A204.1 (cell line): ENCODE data around the gene KANSL1L.
A peak's percentile ranks its signal among the peaks of the same experiment; 100 is the strongest.

Experiments used
- FAIRE-seq: peaks from 2 replicates; lab custom pipeline; 2012; peaks lifted over from hg19 to GRCh38; lab: Jason Lieb, UNC

Gene KANSL1L

DNA sequence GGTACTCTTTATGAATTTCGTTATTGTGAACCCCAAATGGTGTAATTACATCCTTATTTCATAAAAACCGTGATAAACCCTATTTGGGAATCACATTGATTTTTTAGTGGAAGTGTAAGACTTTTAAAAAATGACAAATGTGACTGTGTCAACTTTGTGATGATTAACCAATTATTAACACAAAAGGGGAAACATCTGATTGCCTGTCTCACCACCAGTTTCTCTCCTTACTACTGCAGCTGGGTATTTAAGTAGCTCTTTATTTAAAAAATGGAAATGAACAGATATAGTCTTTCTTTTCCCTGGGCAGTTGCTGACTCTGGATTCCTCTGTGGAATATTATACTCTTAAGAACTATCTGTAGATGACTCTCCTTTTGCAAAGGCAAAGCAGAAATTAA, 180.4 kb downstream of the KANSL1L start:
- no peak for FAIRE-seq

DNA sequence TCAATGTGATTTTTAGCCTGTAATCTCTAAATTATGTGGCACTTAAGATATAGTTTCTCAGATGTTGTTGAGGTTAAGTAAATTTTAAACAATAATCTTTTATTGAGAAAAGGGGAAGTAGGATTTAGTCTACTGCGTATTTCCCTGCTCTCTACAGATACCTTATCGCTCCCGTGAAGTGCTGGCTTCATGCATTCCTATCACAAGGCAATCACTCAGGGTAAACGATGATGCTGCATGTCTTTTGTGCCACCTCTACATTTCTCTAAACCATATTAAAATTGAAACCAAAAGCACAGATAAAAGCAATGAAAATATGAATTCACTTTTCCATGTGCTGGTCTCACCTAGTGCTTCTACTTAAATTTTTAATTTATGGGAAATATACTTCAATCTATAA, 183.2 kb downstream of the KANSL1L start:
- FAIRE-seq = no peak

DNA sequence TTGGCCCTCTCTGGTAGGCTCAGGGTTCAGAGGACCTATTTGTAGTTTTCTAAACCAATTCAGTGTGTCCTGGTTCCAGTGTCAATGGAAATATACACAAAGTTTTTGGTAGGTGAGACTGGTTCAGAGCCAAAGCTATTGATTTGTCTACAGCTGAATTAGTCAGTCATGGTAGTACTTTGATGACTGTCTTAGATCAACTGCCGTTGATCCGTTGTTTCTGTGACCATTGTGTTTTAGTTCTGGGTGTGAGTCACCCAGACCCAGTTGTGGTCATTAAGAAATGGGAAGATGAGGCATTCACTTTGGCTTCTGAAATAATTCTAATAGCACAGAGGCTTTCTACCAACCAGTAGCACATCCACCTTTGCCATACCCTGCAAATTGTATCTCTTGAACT, 184.8 kb downstream of the KANSL1L start:
- no peak for FAIRE-seq

DNA sequence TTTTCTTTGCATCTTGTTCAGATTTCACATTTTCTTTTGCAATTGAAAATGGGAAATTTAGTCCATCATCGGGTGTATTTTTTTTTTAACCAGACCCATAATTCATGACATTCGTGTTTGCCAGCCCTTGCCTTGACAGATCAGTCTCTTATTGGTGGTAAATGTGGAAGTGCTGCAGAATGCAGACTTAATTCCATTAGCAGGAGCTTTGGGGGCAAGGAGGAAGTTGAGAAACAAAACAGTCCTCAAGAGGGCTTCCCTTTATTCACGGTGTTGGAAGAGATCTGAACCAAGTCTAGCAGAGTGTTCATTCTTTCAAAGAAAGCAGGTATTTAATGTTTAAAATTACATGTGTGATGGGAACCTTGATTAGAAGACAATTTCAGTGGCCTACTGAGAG, 185.3 kb downstream of the KANSL1L start:
- FAIRE-seq = no peak

DNA sequence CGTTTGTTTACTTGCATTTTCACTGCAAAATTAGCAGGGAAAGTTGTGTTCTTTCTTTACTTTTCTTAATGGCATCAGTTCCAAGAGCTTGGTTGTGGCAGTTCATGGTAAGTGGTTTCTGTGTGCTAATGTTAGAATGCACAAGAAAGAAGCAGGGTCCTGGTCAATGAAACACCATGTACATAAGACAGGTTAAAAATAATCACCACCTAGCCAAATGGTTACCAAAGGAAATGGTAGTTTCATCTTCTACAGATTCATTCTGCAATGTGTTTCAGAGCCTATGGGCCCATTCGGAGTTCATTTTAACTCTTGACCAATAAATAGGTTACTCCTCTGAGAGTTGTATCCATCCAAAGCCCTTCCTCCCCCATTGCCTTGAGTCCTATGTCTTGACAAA, 186.9 kb downstream of the KANSL1L start:
- no peak for FAIRE-seq

DNA sequence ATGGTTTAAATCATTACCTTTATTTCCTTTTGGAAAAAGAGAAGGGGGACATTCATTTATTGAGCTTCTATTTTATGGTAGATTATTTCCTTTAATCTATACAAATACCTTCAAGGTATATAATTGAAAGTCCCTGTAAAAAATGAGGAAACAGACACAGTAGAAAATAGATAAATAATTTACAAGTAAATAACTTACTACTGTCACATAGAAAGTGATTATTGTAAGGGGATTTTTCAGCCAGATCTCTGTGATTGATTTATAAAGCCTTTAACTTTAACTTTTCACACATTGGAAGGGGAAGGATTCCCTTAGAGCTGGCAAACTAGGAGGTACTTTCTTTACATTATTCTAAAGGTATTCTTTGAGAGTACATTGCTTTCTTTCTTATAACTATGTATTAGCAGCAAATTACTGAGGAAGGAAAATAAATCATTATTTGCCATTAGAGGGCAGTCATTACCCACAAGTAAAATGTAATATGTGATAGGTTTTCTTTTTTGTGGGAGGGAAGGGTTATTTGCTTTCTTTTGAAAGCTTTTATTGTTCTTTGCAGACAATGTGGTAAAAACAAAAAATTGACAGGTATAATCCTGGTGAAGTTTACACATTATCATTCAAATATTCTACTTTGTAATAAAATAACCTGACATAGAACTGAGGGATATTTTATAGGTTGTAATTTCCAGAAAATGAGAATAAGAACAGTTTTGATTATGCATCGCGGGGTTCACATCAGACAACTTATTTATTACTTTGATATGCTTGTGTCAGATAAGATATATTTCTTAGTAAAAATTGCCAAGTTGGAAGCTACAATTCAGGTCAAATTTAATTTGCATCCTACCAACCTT, 193.6 kb downstream of the KANSL1L start:
- peak; percentile 97 for FAIRE-seq

DNA sequence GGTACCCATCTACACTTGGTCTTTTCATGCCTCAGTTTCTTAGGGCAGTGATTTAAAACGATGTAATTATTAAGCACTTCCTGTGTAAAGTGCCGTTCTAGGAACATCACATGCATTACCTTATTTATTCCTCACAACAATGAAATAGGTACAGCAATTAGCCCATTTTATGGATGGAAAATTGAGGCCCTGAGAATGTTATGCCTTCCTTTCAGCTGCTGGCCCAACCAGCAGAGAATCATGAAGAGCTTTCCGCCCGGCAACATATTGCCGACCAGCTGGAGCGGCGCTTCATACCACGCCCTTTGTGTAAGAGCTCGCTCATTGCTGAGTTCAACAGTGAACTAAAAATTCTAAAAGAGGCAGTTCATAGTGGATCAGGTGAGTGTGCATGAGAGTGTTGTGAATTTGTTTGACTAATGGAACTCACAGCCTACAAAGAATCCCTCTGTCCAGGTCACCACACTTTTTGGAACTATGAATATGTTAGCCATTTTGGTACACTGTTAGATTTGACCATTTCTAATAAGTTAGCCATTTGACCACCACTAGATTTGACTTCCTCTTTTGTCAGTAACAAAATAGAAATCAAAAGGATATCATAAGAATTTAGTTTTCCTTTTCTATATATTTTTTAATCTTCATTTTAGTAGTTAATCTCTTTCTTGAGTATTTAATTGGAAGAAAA, 194.4 kb downstream of the KANSL1L start:
- FAIRE-seq = no peak

DNA sequence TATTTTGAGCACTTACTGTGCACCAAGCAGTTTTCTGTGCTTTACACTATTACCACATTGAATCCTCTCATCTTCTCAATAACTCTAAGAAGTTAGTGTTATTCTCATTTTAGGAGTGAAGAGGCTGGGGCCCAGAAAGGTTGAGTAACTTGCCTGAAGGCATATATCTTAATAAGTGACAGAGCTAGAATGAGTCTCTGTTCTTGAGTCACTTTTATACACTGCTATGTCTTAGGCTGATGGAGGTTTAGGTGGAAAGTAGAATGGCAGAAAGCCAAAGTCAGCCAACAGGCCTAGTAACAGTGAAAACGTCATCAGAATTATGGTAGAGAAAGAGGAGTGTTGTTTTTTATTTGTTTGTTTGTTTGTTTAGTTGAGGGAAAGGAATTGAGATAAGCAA, 196.6 kb downstream of the KANSL1L start:
- FAIRE-seq = no peak

DNA sequence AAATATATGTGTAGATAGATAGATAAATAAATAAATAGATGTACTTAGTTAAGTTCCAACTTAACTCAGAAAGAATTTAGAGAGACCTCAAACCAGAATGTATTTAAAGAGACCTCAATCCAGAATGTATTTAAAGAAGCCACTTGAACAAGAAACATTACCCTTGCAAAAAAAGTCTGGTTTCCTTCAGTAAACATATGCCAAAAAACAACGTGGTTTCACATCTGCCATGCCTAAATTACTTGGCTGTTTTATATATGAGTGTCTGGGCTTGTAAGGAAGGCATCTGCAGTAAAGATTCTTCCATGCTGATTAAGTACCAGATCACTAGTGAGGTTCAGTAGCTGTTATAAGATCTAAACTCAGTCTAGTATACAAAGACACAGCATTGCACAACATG, 197.9 kb downstream of the KANSL1L start:
- FAIRE-seq = no peak
